OCI-LY7 (cell line): Measurements from ENCODE around the gene ARGLU1.

Experiments used
- EZH2phosphoT487 ChIP-seq: fragments of 200-600 bp; sonication (generic); IDR thresholded peaks from 2 replicates; pipeline ENCODE4 v1.6.1; 2018; ENCODE audit warnings: low read depth, borderline replicate concordance, mild to moderate bottlenecking, mixed run types, antibody characterized with exemption, low read length, moderate library complexity, mixed read lengths
- TF ChIP-seq, protein P1 (sequence below): fragments of 200-600 bp; sonication (generic); conservative IDR thresholded peaks from 2 replicates; pipeline ENCODE4 v1.5.1; 2014; ENCODE audit warnings: mild to moderate bottlenecking, antibody characterized with exemption, low read length, moderate library complexity, mixed read lengths

- TF ChIP-seq, protein P1, sequence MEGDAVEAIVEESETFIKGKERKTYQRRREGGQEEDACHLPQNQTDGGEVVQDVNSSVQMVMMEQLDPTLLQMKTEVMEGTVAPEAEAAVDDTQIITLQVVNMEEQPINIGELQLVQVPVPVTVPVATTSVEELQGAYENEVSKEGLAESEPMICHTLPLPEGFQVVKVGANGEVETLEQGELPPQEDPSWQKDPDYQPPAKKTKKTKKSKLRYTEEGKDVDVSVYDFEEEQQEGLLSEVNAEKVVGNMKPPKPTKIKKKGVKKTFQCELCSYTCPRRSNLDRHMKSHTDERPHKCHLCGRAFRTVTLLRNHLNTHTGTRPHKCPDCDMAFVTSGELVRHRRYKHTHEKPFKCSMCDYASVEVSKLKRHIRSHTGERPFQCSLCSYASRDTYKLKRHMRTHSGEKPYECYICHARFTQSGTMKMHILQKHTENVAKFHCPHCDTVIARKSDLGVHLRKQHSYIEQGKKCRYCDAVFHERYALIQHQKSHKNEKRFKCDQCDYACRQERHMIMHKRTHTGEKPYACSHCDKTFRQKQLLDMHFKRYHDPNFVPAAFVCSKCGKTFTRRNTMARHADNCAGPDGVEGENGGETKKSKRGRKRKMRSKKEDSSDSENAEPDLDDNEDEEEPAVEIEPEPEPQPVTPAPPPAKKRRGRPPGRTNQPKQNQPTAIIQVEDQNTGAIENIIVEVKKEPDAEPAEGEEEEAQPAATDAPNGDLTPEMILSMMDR, result peak; percentile 81
- TF ChIP-seq EZH2phosphoT487, result no peak
These were observed 31.5 kb downstream of the ARGLU1 start for GRCh38 chr13:106536244-106537034.
